NCI-H1048 (cell line): ENCODE measurements around the gene CRELD2.

ENCODE experiments used
- DNase-seq: peaks from one replicate; lab custom pipeline; 2025; lab: John Stamatoyannopoulos, UW

The CRELD2 gene

GRCh38 chr22:49887702-49888101 lies 30.7 kb upstream of the CRELD2 start:
- DNase-seq: no peak

GRCh38 chr22:49889071-49889470 lies 29.4 kb upstream of the CRELD2 start:
- DNase-seq: no peak

GRCh38 chr22:49892226-49892899 lies 26.1 kb upstream of the CRELD2 start:
- no peak for DNase-seq

GRCh38 chr22:49893025-49893424 lies 25.4 kb upstream of the CRELD2 start:
- no peak for DNase-seq

- no peak for DNase-seq
These were observed 23.9 kb upstream of the CRELD2 start for GRCh38 chr22:49894322-49895054.

- no peak for DNase-seq
These were observed 22.2 kb upstream of the CRELD2 start for GRCh38 chr22:49896201-49896600.

GRCh38 chr22:49897015-49897684 lies 21.3 kb upstream of the CRELD2 start:
- no peak for DNase-seq

GRCh38 chr22:49899530-49899929 lies 18.9 kb upstream of the CRELD2 start:
- no peak for DNase-seq

- no peak for DNase-seq
These were observed 17.8 kb upstream of the CRELD2 start for GRCh38 chr22:49900441-49901230.

GRCh38 chr22:49901457-49901856 lies 17.0 kb upstream of the CRELD2 start:
- DNase-seq: no peak

GRCh38 chr22:49903322-49904039 lies 15.0 kb upstream of the CRELD2 start:
- DNase-seq: no peak

- DNase-seq: no peak
These were observed 14.4 kb upstream of the CRELD2 start for GRCh38 chr22:49904040-49904369.

- DNase-seq: no peak
These were observed 13.0 kb upstream of the CRELD2 start for GRCh38 chr22:49905465-49905864.

GRCh38 chr22:49906071-49906798 lies 12.2 kb upstream of the CRELD2 start:
- no peak for DNase-seq

- no peak for DNase-seq
These were observed 11.6 kb upstream of the CRELD2 start for GRCh38 chr22:49906799-49907290.

GRCh38 chr22:49907807-49908206 lies 10.6 kb upstream of the CRELD2 start:
- no peak for DNase-seq

GRCh38 chr22:49909476-49910205 lies 8.8 kb upstream of the CRELD2 start:
- DNase-seq: no peak

- DNase-seq: no peak
These were observed 7.9 kb upstream of the CRELD2 start for GRCh38 chr22:49910229-49911155.
